CD1c-positive myeloid dendritic cell (primary cell): ENCODE measurements around the gene ARSG.
"Not testable (repeated sequence)": the region's sequence is repeated elsewhere in the genome, so short reads cannot be mapped to it uniquely, and the experiment has no call there.

Experiments used
- DNase-seq: peaks from one replicate; pipeline ENCODE4 v3.0.0-alpha.2; 2016; ENCODE audit errors: extremely low spot score

Gene ARSG

DNA sequence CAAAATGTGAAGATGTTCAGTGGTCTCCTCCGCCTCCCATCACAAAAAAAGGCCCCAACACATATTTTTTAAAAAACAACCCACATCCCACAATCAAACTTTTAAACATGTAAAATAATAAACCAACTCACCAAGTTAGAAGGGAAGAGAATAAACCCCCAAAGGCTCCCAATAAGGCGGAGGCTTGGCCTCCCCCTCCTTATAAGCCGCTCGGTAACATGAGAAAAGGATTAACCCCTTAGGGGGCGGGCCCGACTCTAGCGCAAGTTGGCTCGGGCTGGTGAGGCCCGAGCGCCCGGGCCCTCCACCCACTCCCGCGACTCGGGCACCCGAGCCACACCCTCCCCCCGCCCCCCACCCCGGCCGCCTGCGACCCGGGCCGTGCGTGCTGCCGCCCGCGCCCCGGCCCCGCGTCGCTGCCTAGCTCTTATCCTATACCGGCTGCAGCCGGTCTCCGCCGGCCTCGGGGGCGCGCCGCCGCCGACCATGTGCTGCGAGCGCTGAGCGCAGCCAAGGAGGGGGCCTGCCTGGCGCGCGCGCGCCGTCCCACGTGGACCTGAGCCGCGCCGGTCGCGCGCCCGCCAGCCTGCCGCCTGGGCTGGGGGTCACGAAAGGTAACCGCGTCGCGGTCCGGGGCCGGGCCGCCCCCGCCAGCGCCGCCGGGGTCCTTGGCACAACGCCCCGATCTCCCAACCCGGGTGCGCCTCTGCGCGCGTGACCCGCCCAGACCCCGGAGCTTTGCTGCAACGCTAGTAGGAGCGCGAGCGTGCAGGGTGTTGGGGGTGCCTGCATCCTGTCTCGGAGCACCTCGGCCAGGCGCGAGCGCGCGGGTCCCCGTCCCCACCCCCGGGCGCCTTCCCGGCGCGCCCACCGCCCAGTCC, at the start of gene ARSG, which contains the start of gene SLC16A6:
ARSG (plus strand) TSS at position 541 of the 881 bp plus-strand sequence. CDS start 15,999 bp downstream, outside the sequence.
SLC16A6 (minus strand) TSS at position 173 of the 881 bp plus-strand sequence. CDS start 12,807 bp downstream, outside the sequence.
- peak; percentile 94 for DNase-seq

- no peak for DNase-seq
These were observed 44.8 kb upstream of the ARSG start for GRCh38 chr17:68246271-68247028.

GRCh38 chr17:68247445-68248198, 43.7 kb upstream of the ARSG start, which contains the start of gene AMZ2:
AMZ2 (plus strand) TSS chr17:68248043; CDS start chr17:68250188, 2,145 bp downstream.
- peak; percentile 99 for DNase-seq

DNA sequence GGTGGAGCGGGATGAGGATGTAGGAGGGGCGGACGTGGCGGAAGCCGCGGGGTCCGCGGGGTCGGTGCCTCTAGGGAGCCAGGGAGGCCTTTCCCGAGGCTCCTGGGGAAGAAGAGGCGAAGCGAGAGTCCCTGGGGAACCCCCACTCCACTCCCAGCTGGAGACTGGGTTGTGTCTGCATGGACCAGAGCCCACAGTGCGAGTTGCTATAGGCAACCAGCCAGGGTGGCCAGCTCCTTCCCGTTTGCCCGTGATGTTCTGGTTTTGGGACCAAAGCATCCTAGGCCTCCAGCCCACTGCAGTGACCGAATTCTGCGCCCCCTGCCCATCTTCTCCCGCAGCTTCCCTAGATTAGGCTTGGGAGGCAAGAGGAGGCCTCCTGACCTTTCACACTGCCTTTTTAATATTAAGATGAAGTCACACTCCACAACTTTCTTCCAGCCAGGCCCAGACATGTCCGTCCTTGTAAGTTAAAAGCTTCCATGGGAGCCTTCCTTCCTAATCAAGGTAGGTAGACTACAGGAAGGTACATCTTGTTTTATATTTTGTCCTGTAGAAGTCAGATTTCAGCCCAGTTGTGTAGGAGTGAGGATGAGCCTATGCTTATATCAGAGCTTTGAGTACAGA, 43.0 kb upstream of the ARSG start:
- peak; percentile 5 for DNase-seq

DNA sequence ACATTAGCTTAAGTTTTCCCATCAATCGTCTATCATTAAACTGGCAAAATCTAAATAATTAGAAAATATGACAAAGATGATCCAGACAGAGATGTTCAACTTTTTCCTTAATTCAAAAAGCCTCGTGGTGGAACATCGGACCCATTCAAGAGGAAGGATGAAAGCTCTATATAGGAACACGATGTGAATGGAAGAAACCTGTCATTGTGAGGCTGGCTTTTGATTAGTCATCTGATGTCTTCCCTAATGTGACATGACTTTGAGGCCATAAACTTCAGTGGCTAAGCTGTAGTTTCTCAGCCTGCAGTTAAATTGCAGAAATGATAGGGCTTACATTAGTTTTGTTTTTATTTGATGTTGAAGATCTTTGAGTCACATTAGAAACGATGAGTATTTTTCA, 42.4 kb upstream of the ARSG start:
- DNase-seq, result peak; percentile 80

DNA sequence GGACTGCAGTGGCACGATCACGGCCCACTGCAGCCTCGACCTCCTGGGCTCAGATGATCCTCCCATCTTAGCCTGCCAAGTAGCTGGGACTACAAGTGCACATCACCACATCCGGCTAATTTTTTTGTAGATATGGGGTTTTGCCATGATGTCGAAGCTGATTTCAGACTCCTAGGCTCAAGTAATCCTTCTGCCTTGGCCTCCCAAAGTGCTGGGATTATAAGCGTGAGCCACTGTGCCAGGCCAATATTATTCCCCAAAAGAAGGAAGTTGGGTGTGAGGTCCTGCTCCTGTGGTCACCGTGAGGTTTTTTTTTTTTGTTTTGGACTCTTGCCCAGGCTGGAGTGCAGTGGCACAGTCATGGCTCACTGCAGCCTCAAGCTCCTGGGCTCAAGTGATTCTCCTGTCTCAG, 41.9 kb upstream of the ARSG start:
- peak; percentile 70 for DNase-seq

- DNase-seq, result not testable (repeated sequence)
These were observed 37.9 kb upstream of the ARSG start for GRCh38 chr17:68253426-68253825.

DNA sequence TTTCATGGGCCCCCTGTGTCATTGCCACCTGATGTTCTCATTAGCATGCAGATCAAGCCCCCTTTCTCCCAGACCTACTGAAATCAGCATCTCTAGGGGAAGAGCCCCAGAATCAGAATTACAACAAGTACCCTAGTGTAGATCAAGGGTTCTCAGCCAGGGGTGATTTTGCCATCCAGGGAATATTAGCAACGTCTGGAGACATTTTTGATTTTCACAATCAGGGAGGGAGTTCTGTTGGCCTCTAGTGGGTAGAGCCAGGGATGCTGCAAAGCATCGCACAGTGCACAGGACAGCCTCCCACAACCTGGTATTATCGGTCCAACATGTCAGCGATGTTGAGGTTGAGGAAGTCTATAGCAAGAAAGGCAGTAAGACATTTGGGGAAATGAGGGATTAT, 36.1 kb upstream of the ARSG start:
- no peak for DNase-seq

- DNase-seq, result peak; percentile 67
These were observed 35.4 kb upstream of the ARSG start for GRCh38 chr17:68255731-68256538.

- not testable (repeated sequence) for DNase-seq
These were observed 34.6 kb upstream of the ARSG start for GRCh38 chr17:68256701-68257100.

DNA sequence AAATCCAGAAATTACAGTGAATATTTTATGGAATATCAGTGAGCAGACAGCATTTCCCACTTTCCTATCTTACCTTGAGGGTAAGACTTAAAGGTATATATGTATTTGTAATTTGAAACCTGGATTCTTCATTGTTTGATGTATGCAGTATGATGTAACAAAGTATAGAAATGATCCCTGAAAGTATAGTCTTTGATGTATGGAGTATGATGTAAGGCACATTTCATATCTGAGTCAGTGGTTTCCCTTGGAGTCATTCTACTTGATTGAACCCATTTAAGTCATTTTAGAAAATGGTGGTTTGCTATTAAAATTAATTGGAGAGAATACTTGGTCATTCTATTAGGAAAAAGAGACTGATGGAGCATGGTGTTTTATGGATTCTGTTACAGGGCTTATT, 33.4 kb upstream of the ARSG start:
- no peak for DNase-seq

DNA sequence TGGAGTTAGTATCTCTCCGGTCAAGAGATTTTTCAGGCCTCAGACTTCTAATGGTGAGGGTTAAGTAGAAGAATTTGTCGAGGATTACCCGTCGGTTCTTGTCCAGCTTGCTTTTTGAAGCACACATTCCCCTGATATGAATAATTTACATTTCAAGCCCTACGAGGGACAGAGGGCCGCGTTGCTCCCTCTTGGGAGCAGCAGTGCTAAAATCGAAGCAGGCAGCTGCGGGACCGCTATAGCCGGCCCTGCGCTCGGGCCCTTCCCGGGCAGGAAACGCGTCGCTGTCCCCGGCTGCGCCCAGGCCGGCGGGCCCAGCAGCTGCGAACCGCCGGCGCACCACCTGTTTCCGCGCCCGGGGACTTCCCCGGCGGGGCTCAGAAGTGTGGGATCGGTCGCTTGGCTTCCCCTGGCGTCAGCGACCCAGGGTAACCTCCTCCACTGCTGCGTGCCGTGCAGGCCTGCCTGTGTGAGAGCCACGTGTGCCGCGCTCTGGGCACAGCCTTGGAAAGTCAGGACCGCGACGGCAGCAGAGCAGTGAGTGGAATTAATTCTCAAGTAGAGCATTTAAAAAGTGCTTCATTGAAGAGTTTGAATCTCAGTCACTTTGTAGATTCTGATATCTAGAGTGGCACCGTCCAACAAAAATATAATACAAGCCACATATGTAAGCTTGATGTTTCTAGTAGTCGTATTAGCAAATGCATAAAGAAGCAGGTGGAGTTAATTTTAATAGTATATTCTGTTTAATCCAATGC, 32.2 kb upstream of the ARSG start:
- DNase-seq, result peak; percentile 53

- not testable (repeated sequence) for DNase-seq
These were observed 31.7 kb upstream of the ARSG start for GRCh38 chr17:68259648-68259951.

DNA sequence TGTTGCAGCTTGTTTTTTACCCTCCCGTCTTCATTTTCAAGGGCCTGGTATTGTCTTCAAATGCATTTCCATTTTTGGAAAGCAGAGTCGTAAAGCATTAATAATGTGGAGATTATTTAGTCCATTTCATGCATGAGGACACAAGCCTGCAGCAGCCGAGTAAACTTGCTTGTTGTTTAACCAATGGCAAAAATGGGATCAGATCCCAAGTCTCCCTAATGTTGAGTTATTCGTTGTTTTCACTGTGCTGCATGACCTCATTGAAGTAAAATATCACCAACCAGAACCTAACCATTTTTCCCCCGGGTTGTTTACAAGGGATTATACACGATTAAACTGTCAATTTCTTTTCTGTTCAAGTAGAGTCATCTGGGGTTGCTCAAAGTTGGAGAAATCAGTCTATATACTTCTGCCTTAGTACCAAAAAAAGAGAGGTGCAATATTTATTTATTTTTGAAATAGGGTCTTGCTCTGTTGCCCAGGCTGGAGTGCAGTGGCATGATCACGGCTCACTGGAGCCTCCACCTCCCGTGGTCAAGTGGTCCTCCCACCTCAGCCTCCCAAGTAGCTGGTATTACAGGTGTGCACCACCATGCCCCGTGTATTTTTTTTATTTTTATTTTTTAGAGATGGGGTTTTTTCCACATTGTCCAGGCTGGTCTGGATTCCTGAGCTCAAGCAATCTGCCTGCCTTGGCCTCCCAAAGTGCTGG, 31.1 kb upstream of the ARSG start:
- no peak for DNase-seq

DNA sequence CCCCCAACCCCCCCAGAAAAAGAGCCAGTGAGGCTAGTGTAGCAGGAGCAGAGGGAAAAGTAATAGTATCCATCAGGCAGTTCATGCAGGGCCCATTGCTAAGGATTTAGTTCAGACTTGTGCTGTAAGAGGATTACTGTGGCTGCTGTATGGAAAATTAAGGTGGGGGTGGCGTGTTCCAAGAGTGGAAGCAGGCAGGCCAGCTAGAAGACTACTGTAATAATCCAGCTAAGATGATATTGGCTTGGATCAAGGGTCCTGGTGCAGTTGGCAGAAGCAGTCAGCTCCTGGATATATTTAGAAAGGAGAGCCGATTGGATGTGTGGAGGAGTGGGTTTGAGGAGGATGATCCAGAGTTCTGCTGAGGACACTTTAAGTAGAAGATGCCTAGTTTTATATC, 28.8 kb upstream of the ARSG start:
- DNase-seq, result not testable (repeated sequence)

DNA sequence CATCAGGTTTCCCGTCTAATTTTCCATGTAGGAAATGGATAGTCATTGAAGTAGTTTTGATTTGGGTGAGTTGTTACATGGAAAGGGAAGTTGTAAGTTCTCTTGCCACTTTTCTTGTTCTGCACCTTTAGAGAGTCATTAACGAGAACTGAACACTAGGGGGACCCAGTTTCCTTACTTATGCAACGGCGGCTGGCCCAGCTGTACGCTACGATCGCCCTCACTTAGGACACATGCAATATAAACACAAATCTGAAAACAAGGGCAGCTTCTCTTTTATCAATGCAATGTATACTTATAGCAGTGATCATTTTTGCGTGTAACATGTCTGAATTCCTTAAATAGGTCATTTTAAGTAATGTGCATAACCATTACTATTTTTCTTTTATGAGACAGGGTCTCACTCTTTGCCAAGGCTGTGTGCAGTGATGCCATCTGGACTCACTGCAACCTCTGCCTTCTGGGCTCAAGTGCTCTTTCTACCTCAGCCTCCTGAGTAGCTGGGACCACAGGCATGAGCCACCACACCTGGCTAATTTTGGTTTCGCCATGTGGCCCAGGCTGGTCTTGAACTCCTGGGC, 28.1 kb upstream of the ARSG start:
- DNase-seq, result peak; percentile 66

DNA sequence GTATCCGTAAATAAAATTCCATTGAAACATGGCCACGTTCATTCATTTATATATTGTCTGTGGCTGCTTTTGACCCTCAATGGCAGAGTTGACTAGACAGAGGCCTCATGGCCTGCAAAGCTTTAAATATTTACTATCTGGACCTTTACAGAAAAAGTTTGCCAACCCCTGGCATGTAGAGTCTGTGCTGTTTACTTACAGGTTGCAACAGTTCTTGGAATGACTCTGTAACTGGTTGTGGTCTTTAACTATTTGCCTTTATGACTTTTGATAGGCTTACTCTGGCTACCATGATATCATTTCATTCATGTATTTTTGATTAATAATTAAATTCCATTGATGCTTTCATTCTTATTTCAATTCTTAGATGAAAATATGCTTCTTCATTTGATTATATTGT, 25.5 kb upstream of the ARSG start:
- DNase-seq, result not testable (repeated sequence)

- no peak for DNase-seq
These were observed 17.6 kb upstream of the ARSG start for GRCh38 chr17:68273722-68274121.

GRCh38 chr17:68276339-68276738, 15.0 kb upstream of the ARSG start:
- DNase-seq, result not testable (repeated sequence)
